HUDEP-2 (cell line): ENCODE measurements around the gene ACCSL.

ENCODE experiments used
- DNase-seq, 76 experiments: peaks; one replicate each; lab custom pipeline; 2025; ENCODE audit not compliant: unreplicated experiment in 76 of 76; lab: John Stamatoyannopoulos, UW

Gene ACCSL

DNA sequence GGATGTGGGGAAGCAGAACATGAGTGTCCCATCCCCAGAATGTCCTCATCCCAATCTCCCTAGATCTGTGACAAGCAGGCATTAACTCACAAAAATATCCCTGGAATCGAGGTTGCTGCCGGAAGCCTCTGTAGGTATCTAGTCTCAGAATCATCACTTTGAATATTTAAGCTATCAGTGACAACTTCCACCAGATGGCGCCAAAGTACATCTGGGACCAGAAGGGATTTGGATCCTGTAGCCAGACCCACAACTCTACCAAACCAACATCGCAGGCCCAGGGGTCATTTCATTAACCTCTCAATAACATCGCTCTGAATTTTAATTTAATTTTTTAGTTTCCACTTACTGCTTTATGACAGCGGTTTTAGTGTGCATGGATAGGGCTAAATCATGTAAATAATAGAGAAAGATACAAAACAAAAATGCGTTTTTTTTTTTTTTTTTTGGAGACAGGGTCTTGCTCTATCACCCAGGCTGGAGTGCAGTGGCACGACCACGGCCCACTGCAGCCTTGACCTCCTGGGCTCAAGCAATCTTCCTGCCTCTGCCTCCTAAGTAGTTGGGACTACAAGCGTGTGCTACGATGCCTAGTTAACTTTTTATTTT, 46.6 kb downstream of the ACCSL start:
- DNase-seq = peak in 70 of 76 experiments; percentile 7 to 84 (median 64)

DNA sequence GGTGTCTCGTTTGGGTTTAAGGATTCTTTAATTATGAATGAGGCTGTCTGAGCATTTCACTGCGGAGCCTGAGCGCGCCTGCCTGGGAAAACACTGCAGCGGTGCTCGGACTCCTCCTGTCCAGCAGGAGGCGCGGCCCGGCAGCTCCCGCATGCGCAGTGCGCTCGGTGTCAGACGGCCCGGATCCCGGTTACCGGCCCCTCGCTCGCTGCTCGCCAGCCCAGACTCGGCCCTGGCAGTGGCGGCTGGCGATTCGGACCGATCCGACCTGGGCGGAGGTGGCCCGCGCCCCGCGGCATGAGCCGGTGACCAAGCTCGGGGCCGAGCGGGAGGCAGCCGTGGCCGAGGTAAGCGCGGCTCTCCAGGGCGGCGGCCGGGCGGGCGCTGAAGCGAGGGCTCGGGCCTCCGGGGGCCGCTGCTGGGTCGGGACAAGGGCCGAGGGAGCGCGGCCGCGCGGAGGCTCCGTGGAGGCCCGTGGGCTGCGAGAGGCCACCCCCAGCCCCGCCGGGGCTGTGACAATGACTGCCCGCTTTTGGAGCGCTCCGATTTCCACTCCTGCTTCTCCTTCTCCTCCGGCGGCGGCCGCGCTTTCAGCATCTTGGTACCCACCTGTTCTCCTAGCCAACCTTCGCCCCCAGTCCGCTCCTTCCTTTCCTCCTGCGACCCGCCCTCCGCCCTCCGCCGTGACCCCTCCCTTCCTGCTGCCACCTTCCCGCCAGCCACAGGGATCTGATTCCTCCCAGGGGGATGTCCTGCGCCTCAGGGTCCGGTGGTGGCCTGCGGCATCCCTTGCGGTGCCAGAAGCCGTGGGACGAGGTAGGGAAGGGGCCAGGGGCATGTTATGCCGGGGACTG, 48.0 kb downstream of the ACCSL start, which contains the start of gene EXT2:
EXT2 (plus strand) TSS at position 173 of the 854 bp plus-strand sequence. CDS start 12,035 bp downstream, outside the sequence.
- DNase-seq = peak in 72 of 76 experiments; percentile 20 to 84 (median 67)

DNA sequence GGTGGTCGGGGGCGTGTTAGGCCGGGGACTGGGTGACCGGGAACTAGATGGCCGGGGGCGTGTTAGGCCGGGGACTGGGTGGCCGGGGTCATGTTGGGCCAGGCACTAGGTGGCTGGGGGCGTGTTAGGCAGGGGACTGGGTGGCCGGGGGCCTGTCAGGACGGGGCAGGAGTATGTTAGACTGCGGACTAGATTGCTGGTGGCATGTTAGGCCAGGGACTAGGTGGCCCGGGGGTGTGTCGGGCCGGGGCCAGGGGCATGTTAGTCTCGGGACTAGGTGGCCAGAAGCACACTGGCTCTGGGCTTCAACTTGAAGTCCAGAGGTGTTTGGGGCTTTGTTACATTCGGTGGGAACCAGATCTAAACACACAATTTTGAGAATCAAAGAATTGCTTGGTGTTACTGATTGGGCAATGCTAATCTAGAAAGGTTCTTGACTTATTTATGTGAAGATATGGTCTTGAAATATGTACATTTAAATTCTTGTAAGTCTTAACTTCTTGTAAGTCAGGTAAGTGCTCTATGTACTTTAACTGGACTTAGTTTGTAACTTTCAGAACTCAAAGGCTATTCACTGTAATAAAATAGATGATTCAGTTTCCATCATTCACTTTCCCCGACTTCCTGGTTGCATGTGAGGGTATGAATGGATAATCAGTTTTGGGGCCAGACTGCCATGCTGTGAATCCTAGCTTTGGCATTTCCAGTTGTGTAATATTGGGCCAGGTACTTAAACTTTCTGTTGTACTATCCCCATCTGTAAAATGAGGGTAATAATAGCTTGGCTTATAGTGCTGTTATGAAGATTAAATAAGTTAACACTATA, 48.8 kb downstream of the ACCSL start:
- no peak for DNase-seq

DNA sequence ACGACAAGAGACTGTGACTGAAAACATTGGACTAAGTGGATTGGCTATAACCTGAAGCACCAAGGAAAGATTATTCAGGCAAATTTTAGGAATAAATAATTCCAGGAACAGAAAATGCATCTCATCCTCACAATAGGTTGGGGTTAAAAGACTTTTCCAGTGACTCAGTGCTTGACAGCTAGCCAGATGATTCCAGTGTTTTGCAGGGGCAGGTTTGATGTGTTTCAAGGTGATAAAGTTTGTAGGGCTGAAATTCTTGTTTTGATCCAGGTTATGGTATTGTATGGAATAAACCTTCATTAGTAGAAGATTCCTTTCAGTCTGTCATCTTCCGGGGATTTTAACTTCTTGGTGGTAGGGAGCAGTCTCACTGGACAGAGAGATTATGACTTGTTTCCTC, 50.0 kb downstream of the ACCSL start:
- no peak for DNase-seq

DNA sequence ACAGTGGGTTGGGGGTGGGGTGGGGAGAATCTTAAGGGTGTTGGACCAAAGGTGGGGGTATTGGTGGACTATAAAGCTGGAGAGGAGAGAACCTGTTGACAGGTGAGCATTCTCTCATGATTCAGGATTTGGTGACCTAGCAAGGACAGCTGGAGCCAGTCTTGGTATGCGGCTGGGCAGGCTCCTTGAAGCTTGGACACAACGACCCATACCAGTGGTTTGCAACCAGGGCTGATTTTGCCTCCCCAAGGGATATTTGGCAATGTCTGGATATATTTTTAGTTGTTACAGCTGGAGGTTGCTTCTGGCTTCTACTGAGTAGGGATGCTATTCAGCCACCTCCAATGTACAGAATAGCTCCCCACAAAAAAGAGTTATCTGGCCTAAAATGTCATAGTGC, 53.3 kb downstream of the ACCSL start:
- DNase-seq = no peak

DNA sequence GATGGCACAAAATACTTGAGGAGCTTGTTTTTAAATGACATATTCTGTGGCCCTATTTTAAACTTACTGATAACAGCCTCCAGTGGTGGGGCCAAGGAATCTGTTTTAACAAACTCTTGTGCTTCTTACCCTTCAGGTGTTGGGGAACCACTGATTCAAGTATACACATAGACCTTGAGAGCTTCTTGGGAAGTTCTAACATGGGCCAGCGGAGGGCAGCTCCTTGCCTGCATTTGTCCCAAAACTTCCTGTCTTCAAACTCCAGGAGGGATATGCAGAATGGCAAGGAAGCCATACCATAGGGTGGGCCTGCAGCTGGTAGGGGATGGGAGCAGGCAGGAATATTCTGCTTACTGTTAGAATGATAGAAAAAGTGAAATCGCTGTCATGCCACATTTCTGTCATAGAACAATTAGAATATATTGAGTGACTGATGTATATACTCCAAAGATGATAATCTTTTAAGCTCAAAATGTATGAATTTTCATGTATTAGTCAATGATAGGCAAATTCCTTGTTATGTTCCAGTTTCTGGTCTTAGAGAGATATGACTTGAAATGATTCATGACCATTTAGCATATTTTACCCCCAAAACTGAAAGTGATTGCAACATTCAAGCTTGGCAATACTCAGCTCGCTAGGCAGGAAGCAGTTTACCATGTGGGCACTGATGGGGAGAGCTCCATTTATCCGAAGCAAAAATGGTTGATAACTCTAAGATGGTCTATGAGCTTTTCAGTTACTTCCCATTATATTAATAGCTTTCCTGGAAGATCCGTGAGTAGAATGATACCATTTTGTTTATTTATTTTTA, 56.9 kb downstream of the ACCSL start:
- DNase-seq = no peak

DNA sequence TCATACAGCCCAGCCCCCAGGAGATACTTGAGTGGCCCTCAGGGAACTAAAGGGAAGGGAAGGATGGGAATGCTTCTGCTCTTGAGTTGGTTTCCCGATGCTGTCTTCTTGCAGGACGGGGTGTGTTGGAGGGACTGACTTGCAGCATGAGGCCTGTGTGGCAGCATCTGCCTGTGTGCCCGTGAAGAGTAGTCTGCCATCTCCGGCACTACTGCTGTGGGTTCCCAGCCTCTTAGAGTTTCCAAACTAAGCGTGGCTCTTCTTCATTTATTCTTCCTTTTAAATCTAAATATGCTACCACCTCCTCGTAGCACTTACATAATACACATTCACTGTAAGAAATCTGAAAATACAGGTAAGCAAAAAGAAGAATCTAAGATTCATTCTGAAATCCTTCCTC, 60.5 kb downstream of the ACCSL start:
- no peak for DNase-seq
